Choroid plexus epithelial cell (primary cell): ENCODE results near the gene KERA.

Experiments used
- DNase-seq: peaks from one replicate; pipeline ENCODE4 v3.0.0-alpha.2; 2010; ENCODE audit warnings: low read depth
- H3K4me3 ChIP-seq: 2 replicates; pipeline ENCODE4 v1.5.1; 2011; ENCODE audit warnings: low read depth, mild to moderate bottlenecking, control low read depth, low read length, moderate library complexity
- TF ChIP-seq, protein P1 (sequence below): conservative IDR thresholded peaks from 2 replicates; pipeline ENCODE4 v1.5.1; 2011; ENCODE audit warnings: low read depth, mild to moderate bottlenecking, control low read depth, inconsistent platforms, low read length, moderate library complexity

Gene KERA

DNA sequence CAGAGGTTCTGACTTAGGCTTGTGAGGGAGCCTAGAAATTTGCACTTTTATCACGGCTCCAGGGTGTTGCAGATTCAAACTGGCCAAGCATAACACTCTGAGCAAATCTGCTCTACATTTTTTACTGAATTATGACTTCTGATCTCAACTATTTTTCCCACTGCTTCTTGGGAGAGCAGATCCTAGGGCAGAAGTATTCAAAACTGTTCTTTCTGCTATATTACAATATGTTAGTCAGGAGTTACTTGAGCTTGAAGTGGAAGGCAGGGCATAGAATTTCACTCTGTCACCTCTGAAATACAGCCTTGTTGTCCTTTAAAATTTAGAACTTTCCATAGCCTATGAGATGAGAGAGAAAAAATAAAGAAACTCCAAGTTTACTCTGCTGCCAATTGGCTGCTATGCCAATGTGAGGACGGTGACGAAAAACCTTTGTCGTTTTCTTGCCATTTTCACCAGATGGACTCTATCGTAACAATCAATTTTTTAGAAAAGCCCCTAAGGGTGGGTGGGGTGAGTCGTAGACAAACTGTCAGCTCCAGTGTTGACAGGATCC is 16.4 kb upstream of the KERA start:
- no peak overlapping the region for H3K4me3 ChIP-seq
- peak; percentile 23 for DNase-seq
- TF ChIP-seq, protein P1, sequence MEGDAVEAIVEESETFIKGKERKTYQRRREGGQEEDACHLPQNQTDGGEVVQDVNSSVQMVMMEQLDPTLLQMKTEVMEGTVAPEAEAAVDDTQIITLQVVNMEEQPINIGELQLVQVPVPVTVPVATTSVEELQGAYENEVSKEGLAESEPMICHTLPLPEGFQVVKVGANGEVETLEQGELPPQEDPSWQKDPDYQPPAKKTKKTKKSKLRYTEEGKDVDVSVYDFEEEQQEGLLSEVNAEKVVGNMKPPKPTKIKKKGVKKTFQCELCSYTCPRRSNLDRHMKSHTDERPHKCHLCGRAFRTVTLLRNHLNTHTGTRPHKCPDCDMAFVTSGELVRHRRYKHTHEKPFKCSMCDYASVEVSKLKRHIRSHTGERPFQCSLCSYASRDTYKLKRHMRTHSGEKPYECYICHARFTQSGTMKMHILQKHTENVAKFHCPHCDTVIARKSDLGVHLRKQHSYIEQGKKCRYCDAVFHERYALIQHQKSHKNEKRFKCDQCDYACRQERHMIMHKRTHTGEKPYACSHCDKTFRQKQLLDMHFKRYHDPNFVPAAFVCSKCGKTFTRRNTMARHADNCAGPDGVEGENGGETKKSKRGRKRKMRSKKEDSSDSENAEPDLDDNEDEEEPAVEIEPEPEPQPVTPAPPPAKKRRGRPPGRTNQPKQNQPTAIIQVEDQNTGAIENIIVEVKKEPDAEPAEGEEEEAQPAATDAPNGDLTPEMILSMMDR, result no peak

DNA sequence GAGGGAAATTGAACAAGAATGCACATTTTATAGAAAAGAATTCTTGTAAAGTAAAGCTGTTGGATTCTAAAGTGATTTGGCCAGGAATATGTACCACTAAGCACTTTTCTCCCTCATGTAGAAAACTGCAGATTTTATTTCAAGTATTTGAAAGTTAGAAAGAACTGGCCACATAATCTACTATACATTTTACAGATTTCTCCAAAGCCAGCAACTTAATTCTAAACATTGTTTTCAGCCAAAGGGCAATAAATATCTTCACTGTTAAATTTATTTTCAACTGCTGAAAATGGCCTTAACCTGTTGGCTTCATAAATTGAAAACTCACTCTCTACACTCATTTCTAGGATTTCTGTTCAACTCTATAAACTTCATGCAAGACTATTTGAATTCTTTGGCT is 15.6 kb upstream of the KERA start:
- TF ChIP-seq, protein P1, result no peak
- DNase-seq, result no peak
- H3K4me3 ChIP-seq, result no peak overlapping the region

DNA sequence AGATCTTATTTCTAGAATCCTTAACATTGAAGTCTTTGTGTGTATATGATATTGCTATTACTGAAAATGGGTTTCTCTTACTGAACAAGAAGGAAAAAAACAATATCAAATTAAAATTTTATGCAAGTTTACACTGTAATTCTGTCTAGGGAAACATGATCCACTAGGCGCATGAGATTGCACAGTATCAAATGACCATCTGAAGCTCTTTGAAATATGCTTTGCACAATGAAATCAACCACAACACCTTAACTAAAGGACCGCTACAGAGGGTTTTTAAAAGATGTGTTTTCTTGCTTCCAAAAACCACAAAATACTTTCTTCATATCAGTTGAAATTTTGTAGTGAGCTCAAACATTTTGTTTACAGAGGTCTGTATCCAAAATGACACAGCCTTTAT is 15.1 kb upstream of the KERA start:
- no peak overlapping the region for H3K4me3 ChIP-seq
- DNase-seq, result peak; percentile 58
- TF ChIP-seq, protein P1, result no peak

DNA sequence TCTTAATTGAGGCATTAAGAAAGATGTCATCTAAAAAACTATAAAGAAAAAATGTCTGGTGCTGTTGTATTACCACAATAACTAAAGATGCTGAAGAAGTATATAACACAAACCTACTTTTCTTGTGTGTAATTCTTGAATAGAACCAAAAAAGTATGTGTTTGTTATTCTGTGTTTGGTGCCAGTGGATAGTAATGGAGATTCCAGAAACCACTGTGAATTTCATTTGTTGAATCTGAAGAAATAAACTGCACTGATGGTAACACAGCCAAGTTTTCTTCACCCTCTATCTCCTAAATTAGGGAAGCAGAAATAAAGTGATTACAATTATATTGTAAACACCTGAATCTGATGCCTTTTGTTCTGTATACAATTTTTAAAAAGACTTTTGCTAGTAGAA is 13.1 kb upstream of the KERA start:
- H3K4me3 ChIP-seq, result no peak overlapping the region
- TF ChIP-seq, protein P1, result no peak
- DNase-seq, result no peak

DNA sequence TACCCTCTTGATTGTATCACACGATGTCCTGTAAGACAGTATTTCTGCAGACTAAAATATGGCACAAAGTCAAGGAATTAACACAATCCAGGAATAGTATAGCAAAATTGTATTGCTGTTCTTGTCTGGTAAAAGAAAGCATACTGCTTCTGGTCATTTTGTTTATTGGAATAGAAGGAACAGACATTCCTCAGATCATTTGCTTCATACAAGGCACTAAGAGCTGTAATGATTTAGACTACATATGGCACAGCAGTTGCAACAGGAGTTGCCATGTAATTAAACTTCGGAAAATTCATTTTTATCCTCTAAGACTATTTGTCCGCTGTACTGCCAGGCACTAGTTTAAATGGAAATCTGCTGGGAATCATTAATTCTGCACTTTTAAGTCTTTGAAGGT is 7.6 kb upstream of the KERA start:
- TF ChIP-seq, protein P1, result no peak
- H3K4me3 ChIP-seq, result no peak overlapping the region
- no peak for DNase-seq

DNA sequence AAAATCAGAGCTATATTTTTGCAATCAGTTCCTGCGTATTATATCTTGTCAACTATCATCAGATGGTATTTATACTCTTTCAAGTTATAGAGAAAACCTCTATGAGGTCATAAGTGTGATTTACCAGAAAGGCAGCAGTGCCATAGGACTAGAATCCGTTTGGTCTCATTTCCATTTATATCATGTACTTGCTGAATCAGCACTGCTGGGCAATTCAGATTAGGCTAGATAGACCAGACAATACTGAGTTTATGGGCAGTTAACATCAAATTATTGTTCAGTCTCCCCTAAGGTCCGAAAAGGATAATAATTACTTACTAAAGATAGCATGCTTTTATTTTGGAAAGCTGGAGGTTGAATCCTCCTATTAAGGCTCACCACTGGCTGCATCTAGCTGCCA is 6.8 kb upstream of the KERA start:
- DNase-seq, result no peak
- H3K4me3 ChIP-seq, result no peak overlapping the region
- TF ChIP-seq, protein P1, result no peak

DNA sequence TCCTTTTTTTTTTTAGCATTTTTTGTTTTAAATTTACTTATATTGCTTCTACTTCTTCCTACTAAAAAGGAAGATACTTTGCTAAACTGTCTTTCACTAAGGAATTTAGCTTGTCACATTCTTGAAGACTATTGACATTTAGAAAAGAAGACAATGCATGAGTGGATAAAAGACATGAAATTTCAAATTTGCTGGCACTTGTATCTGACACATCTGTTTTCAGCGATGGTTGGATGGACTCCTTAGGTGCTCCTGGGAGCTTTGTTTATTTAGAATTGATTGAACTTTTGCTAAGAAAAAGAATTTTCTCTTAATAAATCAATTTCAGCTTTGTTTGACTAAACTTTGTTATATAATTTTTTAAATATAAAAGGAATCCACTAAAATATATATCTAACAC is 3.3 kb upstream of the KERA start:
- TF ChIP-seq, protein P1, result no peak
- DNase-seq, result no peak
- H3K4me3 ChIP-seq, result no peak overlapping the region
